ENCODE results near the gene NACC2.
"Not testable (repeated sequence)": the region's sequence is repeated elsewhere in the genome, so short reads cannot be mapped to it uniquely, and the experiment has no call there.

NACC2 gene

GRCh38 chr9:136112541-136112940, 17.5 kb upstream of the NACC2 start:
- in situ Hi-C loops (cut with MboI; ENCODE audit: low sequenced_read_pairs): no loop called here

- in situ Hi-C loops (cut with MboI; ENCODE audit: low sequenced_read_pairs): no loop called here
These were observed 16.8 kb upstream of the NACC2 start for GRCh38 chr9:136111910-136112309.

- in situ Hi-C loops (cut with MboI; ENCODE audit: low sequenced_read_pairs): no loop called here
These were observed 16.1 kb upstream of the NACC2 start for GRCh38 chr9:136111190-136111589.

- in situ Hi-C loops (cut with MboI; ENCODE audit: low sequenced_read_pairs): no loop called here
These were observed 15.3 kb upstream of the NACC2 start for GRCh38 chr9:136110082-136111061.

GRCh38 chr9:136109351-136110081, 14.4 kb upstream of the NACC2 start:
- in situ Hi-C loops (cut with MboI; ENCODE audit: low sequenced_read_pairs): no loop called here

GRCh38 chr9:136108648-136109266, 13.7 kb upstream of the NACC2 start:
- in situ Hi-C loops (cut with MboI; ENCODE audit: low sequenced_read_pairs): no loop called here

GRCh38 chr9:136107953-136108647, 13.0 kb upstream of the NACC2 start:
- in situ Hi-C loops (cut with MboI; ENCODE audit: low sequenced_read_pairs): no loop called here

GRCh38 chr9:136107155-136107952, 12.3 kb upstream of the NACC2 start:
- in situ Hi-C loops (cut with MboI; ENCODE audit: low sequenced_read_pairs): no loop called here

- in situ Hi-C loops (cut with MboI; ENCODE audit: low sequenced_read_pairs): no loop called here
These were observed 10.5 kb upstream of the NACC2 start for GRCh38 chr9:136105398-136106135.

- in situ Hi-C loops (cut with MboI; ENCODE audit: low sequenced_read_pairs): no loop called here
These were observed 9.8 kb upstream of the NACC2 start for GRCh38 chr9:136104916-136105315.

GRCh38 chr9:136104488-136104800, 9.4 kb upstream of the NACC2 start:
- in situ Hi-C loops (cut with MboI; ENCODE audit: low sequenced_read_pairs): no loop called here

- in situ Hi-C loops (cut with MboI; ENCODE audit: low sequenced_read_pairs): no loop called here
These were observed 8.8 kb upstream of the NACC2 start for GRCh38 chr9:136103651-136104487.

- in situ Hi-C loops (cut with MboI; ENCODE audit: low sequenced_read_pairs): not testable (repeated sequence)
These were observed 6.6 kb upstream of the NACC2 start for GRCh38 chr9:136101615-136102074.

- in situ Hi-C loops (cut with MboI; ENCODE audit: low sequenced_read_pairs): no loop called here
These were observed 5.9 kb upstream of the NACC2 start for GRCh38 chr9:136100700-136101614.

GRCh38 chr9:136099542-136099941, 4.5 kb upstream of the NACC2 start:
- in situ Hi-C loops (cut with MboI; ENCODE audit: low sequenced_read_pairs): no loop called here

GRCh38 chr9:136098844-136099243, 3.8 kb upstream of the NACC2 start:
- in situ Hi-C loops (cut with MboI; ENCODE audit: low sequenced_read_pairs): no loop called here

- in situ Hi-C loops (cut with MboI; ENCODE audit: low sequenced_read_pairs): no loop called here
These were observed 3.1 kb upstream of the NACC2 start for GRCh38 chr9:136098210-136098609.
